T-helper 17 cell (primary cell): ENCODE measurements around the gene POTEB2. TPM values are rescaled to one million over a fixed set of nuclear protein-coding genes. Genes with fewer than 3 reads are reported as not detected.
"Not testable (repeated sequence)": the region's sequence is repeated elsewhere in the genome, so short reads cannot be mapped to it uniquely, and the experiment has no call there.

ENCODE experiments used
- ATAC-seq: fragments of 150-1000 bp; cut with Tn5 transposase; 2 replicates; pipeline ENCODE4 v1.10.0; 2021; ENCODE audit warnings: mild to moderate bottlenecking, moderate library complexity
- DNase-seq, 3 donors: peaks; one replicate each; pipeline versions ENCODE4 v3.0.0 to v3.0.0-alpha.2; 2020 to 2021
- H3K9me3 ChIP-seq: one replicate; pipeline ENCODE4 v1.7.0; 2013; ENCODE audit warnings: low read length, mild to moderate bottlenecking; ENCODE audit not compliant: control insufficient read depth, poor library complexity, severe bottlenecking
- H3K27ac Mint-ChIP-seq: one replicate; pipeline ENCODE4 v1.8.0; 2022; ENCODE audit warnings: mild to moderate bottlenecking, moderate library complexity, mixed read lengths
- H3K27me3 Mint-ChIP-seq: one replicate; pipeline ENCODE4 v1.8.0; 2022; ENCODE audit warnings: mixed read lengths
- H3K36me3 Mint-ChIP-seq: one replicate; pipeline ENCODE4 v1.8.0; 2022; ENCODE audit warnings: low read depth, mixed read lengths
- H3K4me1 Mint-ChIP-seq: one replicate; pipeline ENCODE4 v1.8.0; 2022; ENCODE audit warnings: mild to moderate bottlenecking, mixed read lengths
- H3K4me3 Mint-ChIP-seq: one replicate; pipeline ENCODE4 v1.8.0; 2022; ENCODE audit warnings: mild to moderate bottlenecking, moderate library complexity, mixed read lengths
- total RNA-seq, 4 donors: library from RNA in 2 of 4; stranded (reverse) in 2 of 4; gene quantifications; one replicate each; pipeline ENCODE4 v1.2.3 and lab custom pipeline; 2022 to 2026

POTEB2 gene
- total RNA-seq = not detected
- 0 reads per million in 2 donors for total RNA-seq (lab: John Stamatoyannopoulos, UW)

DNA sequence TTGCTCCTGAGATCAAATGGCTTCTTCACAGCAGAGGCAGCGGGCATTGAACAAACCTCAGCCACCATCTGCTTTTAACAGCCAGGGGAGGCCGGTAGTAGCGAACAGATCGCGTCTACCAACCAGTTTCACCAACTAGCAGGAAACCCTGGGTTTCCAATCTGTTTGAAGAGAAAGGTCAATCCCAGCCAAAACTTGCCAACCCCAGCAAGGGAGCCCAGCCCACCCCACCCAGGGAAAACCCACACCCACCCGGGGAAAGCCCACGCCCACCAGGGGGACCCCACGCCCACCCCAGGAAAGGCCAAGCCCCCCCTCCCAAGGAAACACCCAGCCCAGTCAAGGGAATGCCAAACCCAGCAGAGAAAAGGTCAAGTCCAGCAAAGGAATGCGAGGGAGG, at the start of gene POTEB2:
Gene POTEB2, minus strand, starts transcription at position 101 of the 400 bp plus-strand sequence. Its CDS starts 33 bp downstream, at position 68.
- H3K4me1 Mint-ChIP-seq, H3K9me3 ChIP-seq, H3K36me3 Mint-ChIP-seq, H3K27me3 Mint-ChIP-seq, H3K27ac Mint-ChIP-seq, ATAC-seq, DNase-seq, H3K4me3 Mint-ChIP-seq: not testable (repeated sequence)

DNA sequence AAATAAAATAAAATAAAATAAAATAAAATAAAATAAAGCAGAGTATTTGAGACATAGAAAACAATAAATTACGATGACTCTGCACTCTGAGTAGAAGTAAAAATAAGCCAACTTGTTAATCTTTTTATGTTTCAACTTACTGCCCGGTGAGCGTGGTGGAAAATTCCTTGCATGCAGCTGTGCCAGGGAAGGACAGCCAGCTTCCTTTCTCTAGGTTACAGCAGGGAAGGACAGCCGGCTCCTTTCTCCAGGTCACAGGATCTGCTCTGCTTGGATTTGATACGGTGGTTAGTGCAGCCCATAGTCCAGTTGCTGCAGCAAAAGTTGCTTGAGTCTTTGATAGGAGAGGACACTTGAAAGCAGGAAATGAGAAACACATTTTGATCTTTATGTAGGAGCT, 13.8 kb upstream of the POTEB2 start:
- not testable (repeated sequence) for H3K4me3 Mint-ChIP-seq, H3K27me3 Mint-ChIP-seq, DNase-seq, H3K36me3 Mint-ChIP-seq, ATAC-seq, H3K4me1 Mint-ChIP-seq, H3K9me3 ChIP-seq, H3K27ac Mint-ChIP-seq

DNA sequence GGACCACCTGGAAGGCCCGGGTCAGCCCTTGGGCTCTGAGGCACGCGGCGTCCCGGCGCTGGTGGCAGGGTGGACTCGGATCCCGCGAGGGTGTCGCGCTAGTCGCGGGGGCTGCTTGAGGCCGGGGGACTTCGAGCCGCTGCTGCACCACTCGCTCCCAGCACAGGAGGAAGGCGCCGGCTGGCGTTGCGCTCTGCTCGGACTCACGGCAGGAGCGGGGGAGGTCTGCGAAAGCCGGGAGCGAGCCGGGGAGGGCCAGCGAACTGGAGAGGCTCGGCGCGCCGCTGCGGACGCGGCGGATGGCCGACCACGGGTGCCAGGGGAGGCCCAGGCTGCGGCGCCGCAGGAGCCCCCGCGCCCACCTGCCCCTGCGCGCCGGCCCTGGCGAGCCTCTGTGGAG, 12.3 kb upstream of the POTEB2 start:
- H3K4me3 Mint-ChIP-seq, H3K4me1 Mint-ChIP-seq, H3K27me3 Mint-ChIP-seq, H3K9me3 ChIP-seq, DNase-seq, H3K36me3 Mint-ChIP-seq, ATAC-seq, H3K27ac Mint-ChIP-seq: not testable (repeated sequence)

GRCh38 chr15:20877819-20878218, 11.7 kb upstream of the POTEB2 start:
- not testable (repeated sequence) for H3K27me3 Mint-ChIP-seq, ATAC-seq, H3K9me3 ChIP-seq, H3K36me3 Mint-ChIP-seq, H3K4me1 Mint-ChIP-seq, DNase-seq, H3K27ac Mint-ChIP-seq, H3K4me3 Mint-ChIP-seq
